ENCODE measurements around the gene TTYH3. TPM values are rescaled to one million over a fixed set of nuclear protein-coding genes. Genes with fewer than 3 reads are reported as not detected.
"Not testable (repeated sequence)": the region's sequence is repeated elsewhere in the genome, so short reads cannot be mapped to it uniquely, and the experiment has no call there.

The TTYH3 gene
- total RNA-seq, 1 donor from 2014 or later: 296 TPM

GRCh38 chr7:2587134-2587533 lies 44.7 kb upstream of the TTYH3 start:
- Mint-ChIP-seq H3K36me3 (peaks cover 30% of the 10 kb centered on the region), H3K27ac (no peak overlapping the region), H3K4me3 (no peak overlapping the region)

DNA sequence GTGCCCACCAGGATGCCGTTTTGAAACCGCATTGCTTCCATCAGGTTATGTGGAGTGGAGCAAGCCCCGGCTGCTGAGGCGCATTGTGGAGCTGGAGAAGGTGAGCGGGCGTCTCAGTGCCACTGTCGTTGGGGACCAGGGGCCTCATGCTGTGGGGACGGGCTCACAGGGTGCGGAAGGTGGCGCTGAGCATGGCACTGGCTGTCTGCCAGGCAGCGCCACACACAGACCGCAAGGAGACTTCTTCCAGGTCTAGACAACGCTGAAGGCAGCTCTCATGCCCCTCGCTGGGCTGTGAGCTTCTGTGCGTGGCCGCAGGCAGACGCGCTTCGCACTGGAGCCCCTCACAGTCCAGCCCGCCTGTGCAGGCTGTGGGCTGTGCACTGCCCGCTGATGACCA lies 44.0 kb upstream of the TTYH3 start:
- no peak overlapping the region for H3K4me3 Mint-ChIP-seq
- TF ChIP-seq CTCF (IDR thresholded peaks at IDR 0.05; ENCODE audit: unreplicated experiment): no peak
- H3K27ac Mint-ChIP-seq: no peak overlapping the region
- H3K4me1 Mint-ChIP-seq: no peaks in the 10 kb centered on the region
- peaks cover 32% of the 10 kb centered on the region for H3K36me3 Mint-ChIP-seq
- no peak for DNase-seq (ENCODE audit: low spot score in 2 of 2, unreplicated experiment in 2 of 2)
- H3K9me3 Mint-ChIP-seq: no peaks in the 10 kb centered on the region
- H3K27me3 Mint-ChIP-seq (ENCODE audit: low read depth): no peaks in the 10 kb centered on the region

More at GRCh38 chr7:2587134-2587533, 44.7 kb upstream of the TTYH3 start:
- Mint-ChIP-seq H3K9me3 (no peaks in the 10 kb centered on the region), H3K4me1 (no peaks in the 10 kb centered on the region), H3K27me3 (ENCODE audit: low read depth) (no peaks in the 10 kb centered on the region)
- no peak for TF ChIP-seq CTCF (IDR thresholded peaks at IDR 0.05; ENCODE audit: unreplicated experiment)
- DNase-seq (ENCODE audit: low spot score in 2 of 2, unreplicated experiment in 2 of 2): no peak

GRCh38 chr7:2589341-2589740 lies 42.4 kb upstream of the TTYH3 start:
- peaks cover 31% of the 10 kb centered on the region for H3K36me3 Mint-ChIP-seq
- H3K9me3 Mint-ChIP-seq: no peaks in the 10 kb centered on the region
- no peak overlapping the region for H3K27ac Mint-ChIP-seq
- no peak overlapping the region for H3K4me3 Mint-ChIP-seq
- no peaks in the 10 kb centered on the region for H3K27me3 Mint-ChIP-seq (ENCODE audit: low read depth)
- TF ChIP-seq CTCF (IDR thresholded peaks at IDR 0.05; ENCODE audit: unreplicated experiment): no peak
- no peaks in the 10 kb centered on the region for H3K4me1 Mint-ChIP-seq
- no peak for DNase-seq (ENCODE audit: low spot score in 2 of 2, unreplicated experiment in 2 of 2)

DNA sequence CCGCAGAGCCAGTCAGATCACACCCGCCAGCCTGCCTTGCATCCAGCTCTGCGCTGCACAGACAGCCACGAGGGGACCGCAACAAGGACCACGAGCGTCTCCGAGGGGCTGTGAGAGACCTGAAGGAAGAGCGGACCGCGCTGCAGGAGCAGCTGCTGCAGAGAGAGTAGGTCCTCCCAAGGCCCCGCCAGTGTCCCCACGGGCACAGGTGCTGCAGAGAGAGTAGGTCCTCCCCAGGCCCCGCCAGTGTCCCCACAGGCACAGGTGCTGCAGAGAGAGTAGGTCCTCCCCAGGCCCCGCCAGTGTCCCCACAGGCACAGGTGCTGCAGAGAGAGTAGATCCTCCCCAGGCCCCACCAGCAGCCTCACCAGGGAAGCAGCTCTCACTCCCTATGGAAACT lies 41.8 kb upstream of the TTYH3 start:
- not testable (repeated sequence) for H3K9me3 Mint-ChIP-seq; H3K4me1 Mint-ChIP-seq; DNase-seq (ENCODE audit: low spot score in 2 of 2, unreplicated experiment in 2 of 2); H3K27me3 Mint-ChIP-seq (ENCODE audit: low read depth); H3K4me3 Mint-ChIP-seq; H3K27ac Mint-ChIP-seq
- H3K36me3 Mint-ChIP-seq: peaks cover 27% of the 10 kb centered on the region

DNA sequence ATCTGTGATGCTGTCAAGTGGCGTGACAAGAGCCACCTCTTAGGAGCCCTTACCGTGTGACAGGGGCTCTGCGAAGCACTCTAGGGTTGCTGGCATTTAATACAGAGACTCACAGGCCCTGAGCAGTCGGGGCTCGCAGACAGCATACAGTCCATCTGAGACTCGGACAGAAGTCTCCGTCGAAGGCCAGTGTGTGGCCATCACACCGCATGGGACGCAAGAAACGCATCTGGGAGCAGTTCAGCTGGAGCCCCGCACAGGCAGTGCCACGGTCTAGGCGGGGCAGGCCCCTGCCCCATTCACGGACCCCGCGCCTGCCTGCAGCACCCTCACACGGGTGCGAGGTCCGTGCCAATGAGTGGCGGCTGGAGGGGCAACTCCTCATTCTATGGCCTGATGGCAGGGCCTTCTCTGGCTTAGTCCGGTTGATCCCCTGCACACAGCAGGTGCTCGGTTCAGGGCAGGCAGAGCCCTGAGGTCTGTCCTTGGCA lies 39.4 kb upstream of the TTYH3 start:
- Mint-ChIP-seq H3K36me3 (peaks cover 32% of the 10 kb centered on the region), H3K4me3 (no peak overlapping the region), H3K27ac (no peak overlapping the region), H3K4me1 (no peaks in the 10 kb centered on the region), H3K27me3 (ENCODE audit: low read depth) (no peaks in the 10 kb centered on the region), H3K9me3 (no peaks in the 10 kb centered on the region)
- no peak for DNase-seq (ENCODE audit: low spot score in 2 of 2, unreplicated experiment in 2 of 2)
- TF ChIP-seq CTCF (IDR thresholded peaks at IDR 0.05; ENCODE audit: unreplicated experiment): no peak

GRCh38 chr7:2593036-2593727 lies 38.6 kb upstream of the TTYH3 start:
- no peak overlapping the region for H3K4me3 Mint-ChIP-seq
- DNase-seq (ENCODE audit: low spot score in 2 of 2, unreplicated experiment in 2 of 2): no peak
- peaks cover 29% of the 10 kb centered on the region for H3K36me3 Mint-ChIP-seq
- no peaks in the 10 kb centered on the region for H3K27me3 Mint-ChIP-seq (ENCODE audit: low read depth)
- no peak for TF ChIP-seq CTCF (IDR thresholded peaks at IDR 0.05; ENCODE audit: unreplicated experiment)
- H3K9me3 Mint-ChIP-seq: no peaks in the 10 kb centered on the region
- no peaks in the 10 kb centered on the region for H3K4me1 Mint-ChIP-seq
- no peak overlapping the region for H3K27ac Mint-ChIP-seq

All from mesothelial cell of epicardium (in vitro differentiated cells).